ENCODE results near the gene RNF6.
"Not testable (repeated sequence)": the region's sequence is repeated elsewhere in the genome, so short reads cannot be mapped to it uniquely, and the experiment has no call there.

- TF ChIP-seq, protein P1, sequence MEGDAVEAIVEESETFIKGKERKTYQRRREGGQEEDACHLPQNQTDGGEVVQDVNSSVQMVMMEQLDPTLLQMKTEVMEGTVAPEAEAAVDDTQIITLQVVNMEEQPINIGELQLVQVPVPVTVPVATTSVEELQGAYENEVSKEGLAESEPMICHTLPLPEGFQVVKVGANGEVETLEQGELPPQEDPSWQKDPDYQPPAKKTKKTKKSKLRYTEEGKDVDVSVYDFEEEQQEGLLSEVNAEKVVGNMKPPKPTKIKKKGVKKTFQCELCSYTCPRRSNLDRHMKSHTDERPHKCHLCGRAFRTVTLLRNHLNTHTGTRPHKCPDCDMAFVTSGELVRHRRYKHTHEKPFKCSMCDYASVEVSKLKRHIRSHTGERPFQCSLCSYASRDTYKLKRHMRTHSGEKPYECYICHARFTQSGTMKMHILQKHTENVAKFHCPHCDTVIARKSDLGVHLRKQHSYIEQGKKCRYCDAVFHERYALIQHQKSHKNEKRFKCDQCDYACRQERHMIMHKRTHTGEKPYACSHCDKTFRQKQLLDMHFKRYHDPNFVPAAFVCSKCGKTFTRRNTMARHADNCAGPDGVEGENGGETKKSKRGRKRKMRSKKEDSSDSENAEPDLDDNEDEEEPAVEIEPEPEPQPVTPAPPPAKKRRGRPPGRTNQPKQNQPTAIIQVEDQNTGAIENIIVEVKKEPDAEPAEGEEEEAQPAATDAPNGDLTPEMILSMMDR (conservative IDR thresholded peaks at IDR 0.05; ENCODE audit: low read length): not testable (repeated sequence)
- TF ChIP-seq EZH2phosphoT487 (IDR thresholded peaks at IDR 0.05; ENCODE audit: borderline replicate concordance, low read depth, low read length): not testable (repeated sequence)
Observed at GRCh38 chr13:26252006-26252405, 29.9 kb upstream of the RNF6 start.

Data from OCI-LY7 (cell line).